MM.1S (cell line): ENCODE results near the gene TMCO1.

Experiments
- DNase-seq: peaks from one replicate; pipeline ENCODE4 v3.0.0-alpha.2; 2015
- H2AFZ ChIP-seq: fragments of 300-600 bp; sonication (generic); 2 replicates; pipeline ENCODE4 v1.6.0; 2016; ENCODE audit warnings: antibody characterized with exemption, low read length
- H3F3A ChIP-seq: fragments of 300-600 bp; sonication (generic); 2 replicates; pipeline ENCODE4 v1.6.1; 2016; ENCODE audit warnings: mild to moderate bottlenecking, antibody characterized with exemption, low read length, moderate library complexity, mixed read lengths; ENCODE audit not compliant: insufficient read depth
- H3K27ac ChIP-seq: fragments of 300-600 bp; sonication (generic); 2 replicates; pipeline ENCODE4 v1.5.1; 2016; ENCODE audit warnings: mild to moderate bottlenecking, low read length
- H3K27me3 ChIP-seq: fragments of 300-600 bp; sonication (generic); replicated peaks from 2 replicates; pipeline ENCODE4 v1.6.0; 2016; ENCODE audit warnings: low read length; ENCODE audit not compliant: insufficient read depth
- H3K36me3 ChIP-seq: fragments of 300-600 bp; sonication (generic); replicated peaks from 2 replicates; pipeline ENCODE4 v1.6.1; 2016; ENCODE audit warnings: mild to moderate bottlenecking, low read length, mixed read lengths; ENCODE audit not compliant: insufficient read depth
- H3K4me1 ChIP-seq: fragments of 300-600 bp; sonication (generic); 2 replicates; pipeline ENCODE4 v1.6.1; 2016; ENCODE audit warnings: low read length, mixed read lengths
- H3K4me2 ChIP-seq: fragments of 300-600 bp; sonication (generic); 2 replicates; pipeline ENCODE4 v1.6.0; 2016; ENCODE audit warnings: low read depth, low read length
- H3K4me3 ChIP-seq: fragments of 300-600 bp; sonication (generic); 2 replicates; pipeline ENCODE4 v1.5.1; 2016; ENCODE audit warnings: low read length, mixed read lengths
- H3K79me2 ChIP-seq: fragments of 300-600 bp; sonication (generic); 2 replicates; pipeline ENCODE4 v1.6.1; 2016; ENCODE audit warnings: mixed run types, low read length, mixed read lengths
- H3K9ac ChIP-seq: fragments of 300-600 bp; sonication (generic); 2 replicates; pipeline ENCODE4 v1.6.1; 2016; ENCODE audit warnings: low read length, mixed read lengths
- H3K9me2 ChIP-seq: fragments of 300-600 bp; sonication (generic); replicated peaks from 2 replicates; pipeline ENCODE4 v1.6.1; 2016; ENCODE audit warnings: mild to moderate bottlenecking, low read length, mixed read lengths; ENCODE audit not compliant: insufficient read depth
- H3K9me3 ChIP-seq: fragments of 300-600 bp; sonication (generic); replicated peaks from 2 replicates; pipeline ENCODE4 v1.6.1; 2016; ENCODE audit warnings: mild to moderate bottlenecking, low read length, mixed read lengths; ENCODE audit not compliant: insufficient read depth
- H4K20me1 ChIP-seq: fragments of 300-600 bp; sonication (generic); 2 replicates; pipeline ENCODE4 v1.6.1; 2016; ENCODE audit warnings: mild to moderate bottlenecking, low read length, moderate library complexity, mixed read lengths; ENCODE audit not compliant: insufficient read depth
- EZH2 ChIP-seq: fragments of 300-600 bp; sonication (generic); optimal IDR thresholded peaks from 2 replicates; pipeline ENCODE3; 2017; ENCODE audit warnings: low read depth, mild to moderate bottlenecking, antibody characterized with exemption, low read length, mixed read lengths
- EZH2phosphoT487 ChIP-seq: fragments of 300-600 bp; sonication (generic); IDR thresholded peaks from 2 replicates; pipeline ENCODE4 v1.6.1; 2018; ENCODE audit warnings: antibody characterized with exemption, low read length
- TF ChIP-seq, protein P1 (sequence below): fragments of 300-600 bp; sonication (generic); IDR thresholded peaks from 2 replicates; pipeline ENCODE4 v1.5.1; 2016; ENCODE audit warnings: antibody characterized with exemption, low read length, mixed read lengths

The TMCO1 gene

DNA sequence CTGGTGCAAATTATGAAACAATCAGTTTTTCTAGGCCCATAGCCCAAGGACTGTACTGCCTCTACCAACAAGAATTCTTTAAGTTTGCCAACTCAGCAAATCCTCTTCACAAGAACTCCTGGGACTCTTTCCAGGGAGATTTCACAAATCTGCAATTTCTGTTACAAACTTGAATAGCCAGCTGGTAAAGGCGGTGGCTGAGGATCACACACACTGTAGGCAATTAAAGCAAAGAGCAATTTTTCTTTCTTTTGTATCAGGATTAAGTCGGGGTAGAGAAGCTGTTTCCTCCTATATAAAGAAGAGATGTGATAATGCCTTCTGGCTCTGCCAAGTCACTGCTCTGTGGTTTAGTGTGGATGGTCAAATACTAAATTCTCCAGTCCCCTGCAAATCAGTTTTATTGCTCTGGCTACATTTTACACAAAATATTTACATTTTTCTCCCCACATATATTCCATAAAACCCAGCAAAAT is 72.0 kb downstream of the TMCO1 start:
- Histone ChIP-seq H2AFZ (no peak overlapping the region), H3K4me1 (peaks cover 10% of the 10 kb centered on the region), H4K20me1 (no peaks in the 10 kb centered on the region), H3K36me3 (peaks cover 4% of the 10 kb centered on the region; the same call in 1 of the 2 replicates), H3K27me3 (no peaks in the 10 kb centered on the region), H3K27ac (no peak overlapping the region), H3K9me2 (no peaks in the 10 kb centered on the region), H3F3A (peaks cover 17% of the 10 kb centered on the region), H3K79me2 (peaks cover 41% of the 10 kb centered on the region), H3K4me2 (peak overlapping the region; percentile 56), H3K9ac (no peak overlapping the region), H3K9me3 (no peaks in the 10 kb centered on the region), H3K4me3 (no peak overlapping the region; the same call in 1 of the 2 replicates)
- TF ChIP-seq EZH2phosphoT487 (no peak), EZH2 (no peak)
- TF ChIP-seq, protein P1, sequence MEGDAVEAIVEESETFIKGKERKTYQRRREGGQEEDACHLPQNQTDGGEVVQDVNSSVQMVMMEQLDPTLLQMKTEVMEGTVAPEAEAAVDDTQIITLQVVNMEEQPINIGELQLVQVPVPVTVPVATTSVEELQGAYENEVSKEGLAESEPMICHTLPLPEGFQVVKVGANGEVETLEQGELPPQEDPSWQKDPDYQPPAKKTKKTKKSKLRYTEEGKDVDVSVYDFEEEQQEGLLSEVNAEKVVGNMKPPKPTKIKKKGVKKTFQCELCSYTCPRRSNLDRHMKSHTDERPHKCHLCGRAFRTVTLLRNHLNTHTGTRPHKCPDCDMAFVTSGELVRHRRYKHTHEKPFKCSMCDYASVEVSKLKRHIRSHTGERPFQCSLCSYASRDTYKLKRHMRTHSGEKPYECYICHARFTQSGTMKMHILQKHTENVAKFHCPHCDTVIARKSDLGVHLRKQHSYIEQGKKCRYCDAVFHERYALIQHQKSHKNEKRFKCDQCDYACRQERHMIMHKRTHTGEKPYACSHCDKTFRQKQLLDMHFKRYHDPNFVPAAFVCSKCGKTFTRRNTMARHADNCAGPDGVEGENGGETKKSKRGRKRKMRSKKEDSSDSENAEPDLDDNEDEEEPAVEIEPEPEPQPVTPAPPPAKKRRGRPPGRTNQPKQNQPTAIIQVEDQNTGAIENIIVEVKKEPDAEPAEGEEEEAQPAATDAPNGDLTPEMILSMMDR: no peak
- DNase-seq: no peak

DNA sequence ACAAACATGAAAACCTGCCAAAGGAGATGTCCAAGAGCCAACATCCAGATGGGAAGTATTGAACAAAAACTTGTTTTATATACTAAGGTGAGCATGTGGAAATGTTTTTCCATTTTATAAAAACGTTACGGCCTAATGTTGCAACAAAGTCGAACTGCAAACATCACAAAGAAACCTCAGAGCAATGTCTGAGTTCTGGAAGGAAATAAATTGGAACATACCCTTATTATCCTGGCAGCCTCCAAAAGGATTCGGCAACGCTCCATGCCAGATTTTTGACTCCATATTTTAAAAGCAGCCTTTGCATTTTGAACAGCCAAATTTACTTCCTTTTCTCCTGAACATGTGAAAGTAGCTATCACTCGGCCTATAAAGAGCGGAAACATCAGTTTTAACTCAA is 73.6 kb downstream of the TMCO1 start:
- no peaks in the 10 kb centered on the region for H3K9me3 ChIP-seq
- H3K4me2 ChIP-seq: no peak overlapping the region
- no peak for DNase-seq
- no peak overlapping the region for H2AFZ ChIP-seq
- H3K79me2 ChIP-seq: peaks cover 56% of the 10 kb centered on the region
- no peak overlapping the region for H3K9ac ChIP-seq
- H4K20me1 ChIP-seq: no peaks in the 10 kb centered on the region
- H3K4me1 ChIP-seq: peaks cover 10% of the 10 kb centered on the region
- H3K9me2 ChIP-seq: no peaks in the 10 kb centered on the region
- H3K4me3 ChIP-seq: no peak overlapping the region
- peaks cover 4% of the 10 kb centered on the region; the same call in 1 of the 2 replicates for H3K36me3 ChIP-seq
- TF ChIP-seq, protein P1: no peak
- TF ChIP-seq EZH2phosphoT487: no peak
- no peak for TF ChIP-seq EZH2
- H3K27me3 ChIP-seq: no peaks in the 10 kb centered on the region
- H3F3A ChIP-seq: peaks cover 17% of the 10 kb centered on the region
- H3K27ac ChIP-seq: no peak overlapping the region

DNA sequence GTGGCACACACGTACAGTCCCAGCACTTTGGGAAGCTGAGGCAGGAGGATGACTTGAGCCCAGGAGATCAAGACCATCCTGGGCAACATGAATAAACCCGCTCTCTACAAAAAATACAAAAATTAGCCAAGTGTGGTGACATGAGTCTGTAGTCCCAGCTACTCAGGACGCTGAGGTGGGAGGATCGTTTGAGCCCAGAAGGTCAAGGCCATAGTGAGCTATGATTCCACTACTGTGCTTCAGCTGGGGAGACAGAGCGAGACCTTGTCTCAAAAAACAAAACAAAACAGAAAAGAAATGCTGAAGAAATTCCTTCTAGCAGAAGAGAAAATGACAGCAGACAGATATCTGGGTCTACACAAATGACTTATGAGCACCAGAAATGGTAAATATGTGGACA is 80.6 kb downstream of the TMCO1 start:
- Histone ChIP-seq H4K20me1 (no peaks in the 10 kb centered on the region), H3K79me2 (peaks cover 79% of the 10 kb centered on the region), H3K9me3 (no peaks in the 10 kb centered on the region), H2AFZ (no peak overlapping the region), H3K36me3 (peaks cover 5% of the 10 kb centered on the region; the same call in 1 of the 2 replicates), H3K9me2 (no peaks in the 10 kb centered on the region), H3F3A (no peaks in the 10 kb centered on the region), H3K4me1 (no peaks in the 10 kb centered on the region), H3K9ac (no peak overlapping the region), H3K27ac (no peak overlapping the region), H3K27me3 (no peaks in the 10 kb centered on the region), H3K4me3 (no peak overlapping the region), H3K4me2 (no peak overlapping the region)
- TF ChIP-seq, protein P1: no peak
- TF ChIP-seq EZH2phosphoT487 (no peak), EZH2 (no peak)
- no peak for DNase-seq
